HFF-Myc (cell line): ENCODE data around the gene PLXNB2.

Source experiments
- DNase-seq: peaks from one replicate; pipeline ENCODE4 v3.0.0-alpha.2; 2011; ENCODE audit warnings: low read depth; ENCODE audit errors: extremely low read depth
- H3K4me3 ChIP-seq: replicated peaks from 2 replicates; pipeline ENCODE4 v1.5.1; 2011; ENCODE audit warnings: low read depth, mild to moderate bottlenecking, control low read depth, low read length
- TF ChIP-seq, protein P1 (sequence below): IDR thresholded peaks from 2 replicates; pipeline ENCODE4 v1.5.1; 2012; ENCODE audit warnings: mild to moderate bottlenecking, low read depth, low read length, control low read depth; ENCODE audit errors: missing control alignments

The PLXNB2 gene

GRCh38 chr22:50314081-50314454, 6.6 kb upstream of the PLXNB2 start:
- DNase-seq = no peak
- H3K4me3 ChIP-seq = no peak overlapping the region
- TF ChIP-seq, protein P1, sequence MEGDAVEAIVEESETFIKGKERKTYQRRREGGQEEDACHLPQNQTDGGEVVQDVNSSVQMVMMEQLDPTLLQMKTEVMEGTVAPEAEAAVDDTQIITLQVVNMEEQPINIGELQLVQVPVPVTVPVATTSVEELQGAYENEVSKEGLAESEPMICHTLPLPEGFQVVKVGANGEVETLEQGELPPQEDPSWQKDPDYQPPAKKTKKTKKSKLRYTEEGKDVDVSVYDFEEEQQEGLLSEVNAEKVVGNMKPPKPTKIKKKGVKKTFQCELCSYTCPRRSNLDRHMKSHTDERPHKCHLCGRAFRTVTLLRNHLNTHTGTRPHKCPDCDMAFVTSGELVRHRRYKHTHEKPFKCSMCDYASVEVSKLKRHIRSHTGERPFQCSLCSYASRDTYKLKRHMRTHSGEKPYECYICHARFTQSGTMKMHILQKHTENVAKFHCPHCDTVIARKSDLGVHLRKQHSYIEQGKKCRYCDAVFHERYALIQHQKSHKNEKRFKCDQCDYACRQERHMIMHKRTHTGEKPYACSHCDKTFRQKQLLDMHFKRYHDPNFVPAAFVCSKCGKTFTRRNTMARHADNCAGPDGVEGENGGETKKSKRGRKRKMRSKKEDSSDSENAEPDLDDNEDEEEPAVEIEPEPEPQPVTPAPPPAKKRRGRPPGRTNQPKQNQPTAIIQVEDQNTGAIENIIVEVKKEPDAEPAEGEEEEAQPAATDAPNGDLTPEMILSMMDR = no peak

GRCh38 chr22:50313600-50313999, 6.2 kb upstream of the PLXNB2 start:
- TF ChIP-seq, protein P1 = no peak
- DNase-seq = no peak
- no peak overlapping the region for H3K4me3 ChIP-seq

DNA sequence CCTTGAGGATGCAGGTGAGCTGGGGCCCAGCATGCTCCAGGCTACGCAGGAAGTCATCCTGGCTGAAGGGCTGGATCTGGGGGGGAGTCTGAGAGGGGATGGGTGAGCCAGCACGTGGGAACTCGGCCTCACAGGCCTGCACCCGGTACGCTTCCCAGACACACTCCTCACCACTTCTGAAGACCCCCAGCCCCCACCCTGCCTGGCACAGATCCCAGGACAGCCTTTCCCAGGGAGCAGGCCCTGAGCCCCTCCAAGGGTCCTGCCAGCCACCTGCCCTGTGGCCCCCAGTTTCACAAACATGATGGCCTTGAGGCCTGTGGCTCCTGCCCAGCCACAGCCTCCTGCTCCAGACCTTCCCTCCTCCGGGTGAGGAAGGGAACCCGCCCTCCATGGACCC, 5.6 kb upstream of the PLXNB2 start:
- TF ChIP-seq, protein P1 = no peak
- H3K4me3 ChIP-seq = no peak overlapping the region
- DNase-seq = no peak

- H3K4me3 ChIP-seq = no peak overlapping the region
- TF ChIP-seq, protein P1 = no peak
- no peak for DNase-seq
These were observed 4.9 kb upstream of the PLXNB2 start for GRCh38 chr22:50312371-50312770.

- H3K4me3 ChIP-seq = no peak overlapping the region
- TF ChIP-seq, protein P1 = no peak
- no peak for DNase-seq
These were observed 4.3 kb upstream of the PLXNB2 start for GRCh38 chr22:50311606-50312351.

GRCh38 chr22:50310949-50311444, 3.6 kb upstream of the PLXNB2 start:
- TF ChIP-seq, protein P1 = no peak
- H3K4me3 ChIP-seq = no peak overlapping the region
- no peak for DNase-seq

GRCh38 chr22:50310031-50310722, 2.7 kb upstream of the PLXNB2 start:
- no peak overlapping the region for H3K4me3 ChIP-seq
- TF ChIP-seq, protein P1 = no peak
- no peak for DNase-seq
